ENCODE measurements around the gene PCP2.
"Not testable (repeated sequence)": the region's sequence is repeated elsewhere in the genome, so short reads cannot be mapped to it uniquely, and the experiment has no call there.

The PCP2 gene

GRCh38 chr19:7661744-7662538 lies 28.4 kb upstream of the PCP2 start:
- no peak for DNase-seq

- peak; percentile 73 for DNase-seq
These were observed 24.7 kb upstream of the PCP2 start for GRCh38 chr19:7658219-7658686.

- DNase-seq = no peak
These were observed 23.7 kb upstream of the PCP2 start for GRCh38 chr19:7657131-7657751.

GRCh38 chr19:7655581-7655980 lies 22.1 kb upstream of the PCP2 start:
- no peak for DNase-seq

- no peak for DNase-seq
These were observed 20.9 kb upstream of the PCP2 start for GRCh38 chr19:7654401-7654800.

GRCh38 chr19:7652061-7652641 lies 18.6 kb upstream of the PCP2 start:
- peak; percentile 96 for DNase-seq

GRCh38 chr19:7650148-7650547 lies 16.6 kb upstream of the PCP2 start:
- DNase-seq = no peak

- no peak for DNase-seq
These were observed 14.9 kb upstream of the PCP2 start for GRCh38 chr19:7648265-7649014.

GRCh38 chr19:7647156-7647555 lies 13.6 kb upstream of the PCP2 start:
- no peak for DNase-seq

- DNase-seq = no peak
These were observed 12.8 kb upstream of the PCP2 start for GRCh38 chr19:7646426-7646700.

- no peak for DNase-seq
These were observed 12.3 kb upstream of the PCP2 start for GRCh38 chr19:7645656-7646425.

GRCh38 chr19:7645163-7645562 lies 11.6 kb upstream of the PCP2 start:
- DNase-seq = no peak

GRCh38 chr19:7644550-7644877 lies 11.0 kb upstream of the PCP2 start:
- no peak for DNase-seq

GRCh38 chr19:7643629-7644549 lies 10.4 kb upstream of the PCP2 start:
- not testable (repeated sequence) for DNase-seq

- DNase-seq = no peak
These were observed 9.5 kb upstream of the PCP2 start for GRCh38 chr19:7643031-7643415.

- no peak for DNase-seq
These were observed 8.9 kb upstream of the PCP2 start for GRCh38 chr19:7642295-7643030.

- DNase-seq = no peak
These were observed 8.1 kb upstream of the PCP2 start for GRCh38 chr19:7641290-7642276.

GRCh38 chr19:7640803-7641202 lies 7.3 kb upstream of the PCP2 start:
- DNase-seq = no peak

- no peak for DNase-seq
These were observed 6.4 kb upstream of the PCP2 start for GRCh38 chr19:7639863-7640348.

All from activated CD8-positive, alpha-beta memory T cell treated with anti-CD3 and anti-CD28 coated beads for 24 hours (primary cell).